ENCODE results near the gene BTF3. TPM values are rescaled to one million over a fixed set of nuclear protein-coding genes. Genes with fewer than 3 reads are reported as not detected.

Gene BTF3
- total RNA-seq (100 to 1,000 TPM; 353 to 421 TPM), polyA plus RNA-seq (ENCODE audit: insufficient read length in 6 of 6) (1,000 to 10,000 TPM in 1 of 6 donors, 100 to 1,000 TPM in 5; 909 to 1,033 (median 954) TPM)
- long read RNA-seq, donor 1, transcript BTF3-202 (6 exons, 1,237 nt) = minor isoform, 32 of 729 reads
- long read RNA-seq, donor 1, transcript BTF3-201 (6 exons, 897 nt) = major isoform, 443 of 729 reads
- long read RNA-seq, donor 1, partial matches to known transcripts = 143 of 729 reads
- long read RNA-seq, donor 1, other reads (novel, unspliced or antisense) = 104 of 729 reads
- long read RNA-seq, donor 2, transcript BTF3-202 (6 exons, 1,237 nt) = minor isoform, 31 of 681 reads
- long read RNA-seq, donor 2, transcript BTF3-201 (6 exons, 897 nt) = major isoform, 397 of 681 reads
- long read RNA-seq, donor 2, partial matches to known transcripts = 168 of 681 reads
- long read RNA-seq, donor 2, other reads (novel, unspliced or antisense) = 77 of 681 reads
- long read RNA-seq, donor 3, transcript BTF3-202 (6 exons, 1,237 nt) = minor isoform, 31 of 656 reads
- long read RNA-seq, donor 3, transcript BTF3-201 (6 exons, 897 nt) = major isoform, 416 of 656 reads
- long read RNA-seq, donor 3, partial matches to known transcripts = 135 of 656 reads
- long read RNA-seq, donor 3, other reads (novel, unspliced or antisense) = 71 of 656 reads
- long read RNA-seq, donor 4, transcript BTF3-202 (6 exons, 1,237 nt) = minor isoform, 19 of 370 reads
- long read RNA-seq, donor 4, transcript BTF3-201 (6 exons, 897 nt) = major isoform, 328 of 370 reads
- long read RNA-seq, donor 4, partial matches to known transcripts = 4 of 370 reads
- long read RNA-seq, donor 4, other reads (novel, unspliced or antisense) = 16 of 370 reads
- long read RNA-seq, donor 5, transcript BTF3-202 (6 exons, 1,237 nt) = minor isoform, 23 of 490 reads
- long read RNA-seq, donor 5, transcript BTF3-201 (6 exons, 897 nt) = major isoform, 321 of 490 reads
- long read RNA-seq, donor 5, partial matches to known transcripts = 88 of 490 reads
- long read RNA-seq, donor 5, other reads (novel, unspliced or antisense) = 55 of 490 reads
- long read RNA-seq, donor 6, transcript BTF3-201 (6 exons, 897 nt) = major isoform, 329 of 546 reads
- long read RNA-seq, donor 6, transcript BTF3-202 (6 exons, 1,237 nt) = minor isoform, 36 of 546 reads
- long read RNA-seq, donor 6, partial matches to known transcripts = 127 of 546 reads
- long read RNA-seq, donor 6, other reads (novel, unspliced or antisense) = 53 of 546 reads
- long read RNA-seq, donor 7, transcript BTF3-202 (6 exons, 1,237 nt) = minor isoform, 13 of 238 reads
- long read RNA-seq, donor 7, transcript BTF3-201 (6 exons, 897 nt) = major isoform, 158 of 238 reads
- long read RNA-seq, donor 7, partial matches to known transcripts = 41 of 238 reads
- long read RNA-seq, donor 7, other reads (novel, unspliced or antisense) = 25 of 238 reads
- long read RNA-seq, donor 8, transcript BTF3-202 (6 exons, 1,237 nt) = minor isoform, 19 of 317 reads
- long read RNA-seq, donor 8, transcript BTF3-201 (6 exons, 897 nt) = major isoform, 221 of 317 reads
- long read RNA-seq, donor 8, partial matches to known transcripts = 39 of 317 reads
- long read RNA-seq, donor 8, other reads (novel, unspliced or antisense) = 35 of 317 reads
- long read RNA-seq, donor 9, partial matches to known transcripts = 0 of 2 reads
- long read RNA-seq, donor 9, other reads (novel, unspliced or antisense) = 0 of 2 reads
- long read RNA-seq, donor 10, transcript BTF3-202 (6 exons, 1,237 nt) = minor isoform, 38 of 603 reads
- long read RNA-seq, donor 10, transcript BTF3-201 (6 exons, 897 nt) = major isoform, 526 of 603 reads
- long read RNA-seq, donor 10, partial matches to known transcripts = 3 of 603 reads
- long read RNA-seq, donor 10, other reads (novel, unspliced or antisense) = 34 of 603 reads
- long read RNA-seq, donor 11, transcript BTF3-202 (6 exons, 1,237 nt) = minor isoform, 33 of 316 reads
- long read RNA-seq, donor 11, transcript BTF3-201 (6 exons, 897 nt) = major isoform, 203 of 316 reads
- long read RNA-seq, donor 11, partial matches to known transcripts = 45 of 316 reads
- long read RNA-seq, donor 11, other reads (novel, unspliced or antisense) = 33 of 316 reads
- long read RNA-seq, donor 12, transcript BTF3-202 (6 exons, 1,237 nt) = minor isoform, 23 of 356 reads
- long read RNA-seq, donor 12, transcript BTF3-201 (6 exons, 897 nt) = major isoform, 238 of 356 reads
- long read RNA-seq, donor 12, partial matches to known transcripts = 51 of 356 reads
- long read RNA-seq, donor 12, other reads (novel, unspliced or antisense) = 39 of 356 reads

- Histone ChIP-seq H3K4me1 (peaks cover 14 to 22% of the 10 kb centered on the region in 2 donors), H3K27me3 (peaks cover 0 to 18% of the 10 kb centered on the region in 2 donors), H3K36me3 (peaks cover 4 to 23% of the 10 kb centered on the region in 2 donors), H3K4me3 (peak within 1 kb of the TSS; percentile 90 to 95), H3K9me3 (no peaks in the 10 kb centered on the region), H3K27ac (peak within 1 kb of the TSS; percentile 86 to 92)
- peak; percentile 93 to 98 (median 97) for DNase-seq
- intact Hi-C loops (cut with DNase I) = no loop called here
- TF ChIP-seq CTCF (IDR thresholded peaks at IDR 0.05) = no peak
- ATAC-seq = peak; percentile 98
Observed at GRCh38 chr5:73498057-73498992, at the start of gene BTF3. Gene BTF3, plus strand, starts transcription at chr5:73498442. Its CDS starts 226 bp downstream, at chr5:73498668.

GRCh38 chr5:73448463-73449136 lies 49.6 kb upstream of the BTF3 start, which contains the start of gene FOXD1:
Gene FOXD1, minus strand, starts transcription at chr5:73448777. Its CDS starts 415 bp downstream, at chr5:73448362.
- no peak for TF ChIP-seq CTCF (IDR thresholded peaks at IDR 0.05)
- H3K9me3 ChIP-seq = no peaks in the 10 kb centered on the region
- no peak within 1 kb of the TSS for H3K27ac ChIP-seq
- peaks cover 88 to 96% of the 10 kb centered on the region in 2 donors for H3K27me3 ChIP-seq
- H3K4me3 ChIP-seq = peak within 1 kb of the TSS; percentile 13 to 33
- no peaks in the 10 kb centered on the region for H3K36me3 ChIP-seq
- intact Hi-C loops (cut with DNase I) = loop anchor here in 1 of 2 donors (5.0 kb wide), 1 partner anchor 231 kb away; no protein-coding TSS in a partner anchor
- peak in 3 of 4 donors; percentile 55 to 83 (median 82) for DNase-seq
- H3K4me1 ChIP-seq = peaks cover 4 to 26% of the 10 kb centered on the region in 2 donors
- peak; percentile 69 for ATAC-seq

- no peak for ATAC-seq
- Histone ChIP-seq H3K4me1 (peaks cover 4 to 26% of the 10 kb centered on the region in 2 donors), H3K9me3 (no peaks in the 10 kb centered on the region), H3K4me3 (no peak overlapping the region), H3K27me3 (peaks cover 87 to 96% of the 10 kb centered on the region in 2 donors), H3K36me3 (no peaks in the 10 kb centered on the region), H3K27ac (no peak overlapping the region)
- intact Hi-C loops (cut with DNase I) = no loop called here
- no peak for DNase-seq
- TF ChIP-seq CTCF (IDR thresholded peaks at IDR 0.05) = no peak
Observed at GRCh38 chr5:73450137-73450536, 48.1 kb upstream of the BTF3 start.
